ENCODE measurements around the gene SGO1. TPM values are rescaled to one million over a fixed set of nuclear protein-coding genes. Genes with fewer than 3 reads are reported as not detected.

Gene SGO1
- total and polyA plus RNA-seq, 4 donors, result 0.44 to 1.0 (median 0.83) TPM

GRCh38 chr3:20143519-20143918, 42.5 kb downstream of the SGO1 start:
- WGBS, 2 donors, result 97 to 99% methylated on average over 2 of the region's 2 CpGs
- no peak overlapping the region for H3K4me3 ChIP-seq
- TF ChIP-seq, protein P1, sequence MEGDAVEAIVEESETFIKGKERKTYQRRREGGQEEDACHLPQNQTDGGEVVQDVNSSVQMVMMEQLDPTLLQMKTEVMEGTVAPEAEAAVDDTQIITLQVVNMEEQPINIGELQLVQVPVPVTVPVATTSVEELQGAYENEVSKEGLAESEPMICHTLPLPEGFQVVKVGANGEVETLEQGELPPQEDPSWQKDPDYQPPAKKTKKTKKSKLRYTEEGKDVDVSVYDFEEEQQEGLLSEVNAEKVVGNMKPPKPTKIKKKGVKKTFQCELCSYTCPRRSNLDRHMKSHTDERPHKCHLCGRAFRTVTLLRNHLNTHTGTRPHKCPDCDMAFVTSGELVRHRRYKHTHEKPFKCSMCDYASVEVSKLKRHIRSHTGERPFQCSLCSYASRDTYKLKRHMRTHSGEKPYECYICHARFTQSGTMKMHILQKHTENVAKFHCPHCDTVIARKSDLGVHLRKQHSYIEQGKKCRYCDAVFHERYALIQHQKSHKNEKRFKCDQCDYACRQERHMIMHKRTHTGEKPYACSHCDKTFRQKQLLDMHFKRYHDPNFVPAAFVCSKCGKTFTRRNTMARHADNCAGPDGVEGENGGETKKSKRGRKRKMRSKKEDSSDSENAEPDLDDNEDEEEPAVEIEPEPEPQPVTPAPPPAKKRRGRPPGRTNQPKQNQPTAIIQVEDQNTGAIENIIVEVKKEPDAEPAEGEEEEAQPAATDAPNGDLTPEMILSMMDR (IDR thresholded peaks at IDR 0.05; ENCODE audit: control extremely low read depth, extremely low read depth), result no peak
- peaks cover 0 to 13% (median 4%) of the 10 kb centered on the region in 4 donors for H3K36me3 ChIP-seq (ENCODE audit: control insufficient read depth in 4 of 4, insufficient read depth in 4 of 4, low read length in 4 of 4)
- H3K9me3 ChIP-seq (ENCODE audit: control insufficient read depth in 4 of 4, insufficient read depth in 3 of 4, low read length in 3 of 4), result no peaks in the 10 kb centered on the region
- DNase-seq, result no peak
- no peak overlapping the region for H3K9ac ChIP-seq (ENCODE audit: insufficient read depth in 1 of 2, low read length in 2 of 2)
- H3K27me3 ChIP-seq (ENCODE audit: control insufficient read depth in 3 of 3, insufficient read depth in 3 of 3, low read length in 2 of 3), result no peaks in the 10 kb centered on the region
- no peak for ATAC-seq (ENCODE audit: insufficient read depth, low FRiP score)
- H3K27ac ChIP-seq (ENCODE audit: low read depth in 1 of 2, low read length in 1 of 2), result no peak overlapping the region
- H3K4me1 ChIP-seq (ENCODE audit: control insufficient read depth in 5 of 5, insufficient read depth in 5 of 5, low read length in 5 of 5), result peaks cover 0 to 42% (median 3%) of the 10 kb centered on the region in 5 donors

GRCh38 chr3:20142517-20142916, 43.5 kb downstream of the SGO1 start:
- Histone ChIP-seq H3K4me3 (no peak overlapping the region), H3K27me3 (ENCODE audit: control insufficient read depth in 3 of 3, insufficient read depth in 3 of 3, low read length in 2 of 3) (no peaks in the 10 kb centered on the region), H3K4me1 (ENCODE audit: control insufficient read depth in 5 of 5, insufficient read depth in 5 of 5, low read length in 5 of 5) (peaks cover 0 to 32% (median 2%) of the 10 kb centered on the region in 5 donors), H3K9ac (ENCODE audit: insufficient read depth in 1 of 2, low read length in 2 of 2) (no peak overlapping the region), H3K36me3 (ENCODE audit: control insufficient read depth in 4 of 4, insufficient read depth in 4 of 4, low read length in 4 of 4) (peaks cover 3 to 6% (median 4%) of the 10 kb centered on the region in 4 donors), H3K27ac (ENCODE audit: low read depth in 1 of 2, low read length in 1 of 2) (no peak overlapping the region), H3K9me3 (ENCODE audit: control insufficient read depth in 4 of 4, insufficient read depth in 3 of 4, low read length in 3 of 4) (no peaks in the 10 kb centered on the region)
- WGBS, 2 donors, result 98 to 99% methylated on average over 4 of the region's 4 CpGs
- TF ChIP-seq, protein P1 (IDR thresholded peaks at IDR 0.05; ENCODE audit: control extremely low read depth, extremely low read depth), result no peak
- no peak for ATAC-seq (ENCODE audit: insufficient read depth, low FRiP score)
- no peak for DNase-seq

GRCh38 chr3:20141851-20142250, 44.2 kb downstream of the SGO1 start:
- no peak for ATAC-seq (ENCODE audit: insufficient read depth, low FRiP score)
- H3K9me3 ChIP-seq (ENCODE audit: control insufficient read depth in 4 of 4, insufficient read depth in 3 of 4, low read length in 3 of 4), result no peaks in the 10 kb centered on the region
- TF ChIP-seq, protein P1 (IDR thresholded peaks at IDR 0.05; ENCODE audit: control extremely low read depth, extremely low read depth), result no peak
- H3K4me1 ChIP-seq (ENCODE audit: control insufficient read depth in 5 of 5, insufficient read depth in 5 of 5, low read length in 5 of 5), result peaks cover 0 to 25% (median 2%) of the 10 kb centered on the region in 5 donors
- peak; percentile 83 to 95 (median 91) for DNase-seq
- H3K9ac ChIP-seq (ENCODE audit: insufficient read depth in 1 of 2, low read length in 2 of 2), result no peak overlapping the region
- peaks cover 3 to 9% (median 9%) of the 10 kb centered on the region in 4 donors for H3K36me3 ChIP-seq (ENCODE audit: control insufficient read depth in 4 of 4, insufficient read depth in 4 of 4, low read length in 4 of 4)
- H3K4me3 ChIP-seq, result no peak overlapping the region
- no peaks in the 10 kb centered on the region for H3K27me3 ChIP-seq (ENCODE audit: control insufficient read depth in 3 of 3, insufficient read depth in 3 of 3, low read length in 2 of 3)
- H3K27ac ChIP-seq (ENCODE audit: low read depth in 1 of 2, low read length in 1 of 2), result no peak overlapping the region
- WGBS, 2 donors, result 75 to 81% methylated on average over 7 of the region's 7 CpGs

DNA sequence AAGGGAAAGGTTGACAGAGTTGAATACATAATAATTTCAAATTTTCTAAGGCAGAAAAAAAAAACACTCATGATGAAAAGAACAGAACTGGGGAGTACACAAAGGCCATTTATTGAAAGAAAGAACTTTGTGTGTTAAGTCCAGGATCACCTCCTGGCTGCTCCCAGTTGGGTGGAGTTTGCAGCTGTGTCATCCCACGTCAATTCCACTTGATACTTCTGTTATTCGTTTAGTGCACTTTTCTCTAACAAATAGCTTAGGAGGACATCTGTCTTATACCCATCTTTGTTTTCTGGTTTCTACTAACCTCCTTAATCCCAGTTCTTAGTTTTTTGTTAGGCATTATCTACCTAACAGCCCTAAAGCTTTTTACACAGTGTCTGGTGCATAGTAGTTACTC, 44.7 kb downstream of the SGO1 start:
- Histone ChIP-seq H3K9me3 (ENCODE audit: control insufficient read depth in 4 of 4, insufficient read depth in 3 of 4, low read length in 3 of 4) (no peaks in the 10 kb centered on the region), H3K4me3 (no peak overlapping the region), H3K27ac (ENCODE audit: low read depth in 1 of 2, low read length in 1 of 2) (no peak overlapping the region), H3K4me1 (ENCODE audit: control insufficient read depth in 5 of 5, insufficient read depth in 5 of 5, low read length in 5 of 5) (peaks cover 0 to 20% (median 2%) of the 10 kb centered on the region in 5 donors), H3K36me3 (ENCODE audit: control insufficient read depth in 4 of 4, insufficient read depth in 4 of 4, low read length in 4 of 4) (peaks cover 3 to 12% (median 7%) of the 10 kb centered on the region in 4 donors), H3K9ac (ENCODE audit: insufficient read depth in 1 of 2, low read length in 2 of 2) (no peak overlapping the region), H3K27me3 (ENCODE audit: control insufficient read depth in 3 of 3, insufficient read depth in 3 of 3, low read length in 2 of 3) (no peaks in the 10 kb centered on the region)
- TF ChIP-seq, protein P1 (IDR thresholded peaks at IDR 0.05; ENCODE audit: control extremely low read depth, extremely low read depth), result no peak
- ATAC-seq (ENCODE audit: insufficient read depth, low FRiP score) (no peak), DNase-seq (no peak)
- WGBS, 2 donors, result 76 to 81% methylated on average over 2 of the region's 2 CpGs

All from lung (tissue), 12 donors.